Adipose tissue (tissue), 3 donors: ENCODE data around the gene HOMER1. TPM values are rescaled to one million over a fixed set of nuclear protein-coding genes. Genes with fewer than 3 reads are reported as not detected.
A peak's percentile ranks its signal among the peaks of the same experiment; 100 is the strongest.

Source experiments
- H3K27ac ChIP-seq: one replicate; pipeline ENCODE4 v1.5.1; 2013; ENCODE audit warnings: low read depth, low read length
- WGBS, 3 donors: extraction: QIAGEN DNeasy Blood & Tissue Kit; methylation state at CpG; one replicate each; pipeline ENCODE4 v1.1.7; 2013; 5-methylcytosine and 5-hydroxymethylcytosine counted together
- polyA plus RNA-seq, 3 donors: library from polyadenylated mRNA; stranded (reverse); fragments of 200-250 nt; gene quantifications; one replicate each; pipeline ENCODE4 v1.2.3, GENCODE V29; 2013
- donor health status: healthy with polysubstance abuse.
- donor health status: Bipolar disorder and iron deficiency.
- donor health status: healthy.

The HOMER1 gene
- 1 to 10 TPM in 2 of 3 donors, under 1 TPM in 1; 0.31 to 3.3 (median 1.0) TPM for polyA plus RNA-seq

GRCh38 chr5:79513704-79514390 is at the start of gene HOMER1:
Gene HOMER1, minus strand, starts transcription at chr5:79514134. Its CDS starts 1,360 bp downstream, at chr5:79512774.
- H3K27ac ChIP-seq = peak within 1 kb of the TSS; percentile 78
- WGBS, 3 donors = 0 to 1% (median 1%) methylated on average over 44 to 85 of the region's 85 CpGs

- H3K27ac ChIP-seq = no peak overlapping the region
- 75 to 87% (median 77%) methylated on average over 4 of the region's 4 CpGs for WGBS, 3 donors
Observed at GRCh38 chr5:79563247-79563590, 49.3 kb upstream of the HOMER1 start.

GRCh38 chr5:79562351-79563246 is 48.7 kb upstream of the HOMER1 start:
- H3K27ac ChIP-seq = no peak overlapping the region
- WGBS, 3 donors = 58 to 64% (median 60%) methylated on average over 3 of the region's 3 CpGs

- H3K27ac ChIP-seq = no peak overlapping the region
- WGBS, 3 donors = 90 to 96% (median 93%) methylated on average over 3 of the region's 3 CpGs
Observed at GRCh38 chr5:79561525-79561893, 47.6 kb upstream of the HOMER1 start.

- WGBS, 3 donors = 79 to 91% (median 83%) methylated on average over 4 of the region's 4 CpGs
- no peak overlapping the region for H3K27ac ChIP-seq
Observed at GRCh38 chr5:79560771-79561524, 47.0 kb upstream of the HOMER1 start.

GRCh38 chr5:79555418-79555817 is 41.5 kb upstream of the HOMER1 start:
- WGBS, 3 donors = 65 to 75% (median 67%) methylated on average over 3 of the region's 3 CpGs
- H3K27ac ChIP-seq = no peak overlapping the region

- WGBS, 3 donors = 13 to 55% (median 16%) methylated on average over 4 of the region's 4 CpGs
Observed at GRCh38 chr5:79552984-79553383, 39.0 kb upstream of the HOMER1 start.

GRCh38 chr5:79547982-79548381 is 34.0 kb upstream of the HOMER1 start:
- WGBS, 3 donors = 67 to 88% (median 85%) methylated on average over 1 of the region's 1 CpG
- no peak overlapping the region for H3K27ac ChIP-seq

More at GRCh38 chr5:79552984-79553383, 39.0 kb upstream of the HOMER1 start:
- H3K27ac ChIP-seq = no peak overlapping the region

GRCh38 chr5:79547429-79547822 is 33.5 kb upstream of the HOMER1 start:
- WGBS, 3 donors = 69 to 88% (median 87%) methylated on average over 3 of the region's 3 CpGs
- H3K27ac ChIP-seq = no peak overlapping the region

- 65 to 79% (median 76%) methylated on average over 7 of the region's 7 CpGs for WGBS, 3 donors
- no peak overlapping the region for H3K27ac ChIP-seq
Observed at GRCh38 chr5:79546782-79547428, 33.0 kb upstream of the HOMER1 start.

- 51 to 74% (median 53%) methylated on average over 5 of the region's 5 CpGs for WGBS, 3 donors
Observed at GRCh38 chr5:79544131-79544530, 30.2 kb upstream of the HOMER1 start.

GRCh38 chr5:79540939-79541338 is 27.0 kb upstream of the HOMER1 start:
- 63 to 75% (median 72%) methylated on average over 6 of the region's 6 CpGs for WGBS, 3 donors
- no peak overlapping the region for H3K27ac ChIP-seq

More at GRCh38 chr5:79544131-79544530, 30.2 kb upstream of the HOMER1 start:
- H3K27ac ChIP-seq = no peak overlapping the region

GRCh38 chr5:79536193-79536906 is 22.4 kb upstream of the HOMER1 start:
- no peak overlapping the region for H3K27ac ChIP-seq
- 80 to 89% (median 88%) methylated on average over 3 of the region's 3 CpGs for WGBS, 3 donors

- no peak overlapping the region for H3K27ac ChIP-seq
- 79 to 83% (median 81%) methylated on average over 4 of the region's 4 CpGs for WGBS, 3 donors
Observed at GRCh38 chr5:79535477-79536192, 21.7 kb upstream of the HOMER1 start.

GRCh38 chr5:79529110-79529509 is 15.2 kb upstream of the HOMER1 start:
- no peak overlapping the region for H3K27ac ChIP-seq
- 60 to 89% (median 78%) methylated on average over 5 of the region's 5 CpGs for WGBS, 3 donors

GRCh38 chr5:79527431-79527830 is 13.5 kb upstream of the HOMER1 start:
- no peak overlapping the region for H3K27ac ChIP-seq
- 60 to 84% (median 81%) methylated on average over 1 of the region's 1 CpG for WGBS, 3 donors

- WGBS, 3 donors = 86 to 91% (median 86%) methylated on average over 5 of the region's 5 CpGs
- H3K27ac ChIP-seq = no peak overlapping the region
Observed at GRCh38 chr5:79526928-79527327, 13.0 kb upstream of the HOMER1 start.
